ENCODE data around the gene NR6A1. TPM values are rescaled to one million over a fixed set of nuclear protein-coding genes. Genes with fewer than 3 reads are reported as not detected.

The NR6A1 gene
- total and polyA plus RNA-seq, 2 of the 8 experiments (the other 6 are each of a cell fraction or from before 2014, with no cell fraction given): 93.2 to 237 TPM

- H3K14ac ChIP-seq (ENCODE audit: insufficient read length): no peak overlapping the region
- H4K20me1 ChIP-seq (replicated peaks in 1 of 2; ENCODE audit: control insufficient read depth in 1 of 2, insufficient read depth in 2 of 2, low read length in 2 of 2): no peaks in the 10 kb centered on the region
- no peak overlapping the region for H2BK15ac ChIP-seq (ENCODE audit: low read length)
- no peak overlapping the region for H2BK5ac ChIP-seq (ENCODE audit: low read depth, low read length)
- H3K36me3 ChIP-seq (ENCODE audit: control insufficient read depth in 2 of 4, insufficient read depth in 4 of 4, low read length in 3 of 4): no peaks in the 10 kb centered on the region
- no peak overlapping the region for H3K9ac ChIP-seq (replicated peaks in 1 of 4; ENCODE audit: extremely low read depth in 1 of 4, low read depth in 3 of 4, low read length in 3 of 4)
- no peak overlapping the region for H3K18ac ChIP-seq (ENCODE audit: extremely low read depth, low read length)
- no peak overlapping the region for H2AFZ ChIP-seq (ENCODE audit: low read length)
- WGBS, 2 experiments (ENCODE audit: extremely low coverage in 1 of 2, insufficient coverage in 1 of 2, insufficient read length in 1 of 2, insufficient replicate concordance in 2 of 2, low coverage in 1 of 2, low lambda C conversion rate in 2 of 2, missing lambda C conversion rate in 1 of 2): 94% methylated on average over 2 of the region's 2 CpGs; no CpG with 5 or more reads in 1 of the 2 experiments
- DNase-seq (ENCODE audit: low read depth in 1 of 2, low spot score in 2 of 2): no peak
- H3K4ac ChIP-seq (replicated peaks; ENCODE audit: insufficient read length, low read depth, low read length): no peak overlapping the region
- CTCF ChIA-PET (ENCODE audit: partially characterized antibody): interaction anchor here (0.8 to 1.3 kb wide), 5 partner anchors 15 to 109 kb away, joined by 3 read pairs; no protein-coding TSS in a partner anchor
- no peak overlapping the region for H3K4me2 ChIP-seq (ENCODE audit: insufficient read depth in 1 of 2, low read depth in 2 of 2, low read length in 2 of 2)
- no peak overlapping the region for H4K8ac ChIP-seq (ENCODE audit: extremely low read depth, insufficient read depth, low read length)
- H4K91ac ChIP-seq (replicated peaks; ENCODE audit: insufficient read length, low read length): no peak overlapping the region
- H3K4me3 ChIP-seq (ENCODE audit: extremely low read depth in 1 of 4, insufficient read depth in 2 of 4, low read depth in 3 of 4, low read length in 4 of 4): no peak overlapping the region
- no peaks in the 10 kb centered on the region for H3K9me3 ChIP-seq (ENCODE audit: insufficient read depth in 2 of 2, low read depth in 1 of 2, low read length in 1 of 2)
- H2BK20ac ChIP-seq (ENCODE audit: low read length): no peak overlapping the region
- H3K56ac ChIP-seq (replicated peaks; ENCODE audit: insufficient read length, low read depth, low read length): no peak overlapping the region
- H2BK12ac ChIP-seq (ENCODE audit: low read depth, low read length): no peak overlapping the region
- H3K4me1 ChIP-seq (replicated peaks in 1 of 4; ENCODE audit: control insufficient read depth in 3 of 4, insufficient read depth in 4 of 4, low read length in 3 of 4): no peaks in the 10 kb centered on the region; a peak in 2 of 7 replicates
- POLR2A ChIA-PET (ENCODE audit: partially characterized antibody): interaction anchor here (1.4 kb wide), 1 partner anchor 9 kb away, joined by 4 read pairs; no protein-coding TSS in a partner anchor
- no peak overlapping the region for H3K23ac ChIP-seq (ENCODE audit: insufficient read length)
- no peak overlapping the region for H2AK5ac ChIP-seq (ENCODE audit: low read depth, low read length)
- TF ChIP-seq RNF2 (IDR thresholded peaks at IDR 0.05; ENCODE audit: borderline replicate concordance, low read depth, low read length, missing control alignments, poor library complexity, severe bottlenecking) (no peak), MAFK (IDR thresholded peaks at IDR 0.05; ENCODE audit: low read depth, low read length) (no peak), BCL11A (IDR thresholded peaks at IDR 0.05; ENCODE audit: low read depth in 2 of 2, low read length in 2 of 2) (no peak), CHD2 (IDR thresholded peaks at IDR 0.05; ENCODE audit: low read length) (no peak), EGR1 (IDR thresholded peaks at IDR 0.05; ENCODE audit: borderline replicate concordance, low read depth, low read length) (no peak), GABPA (IDR thresholded peaks at IDR 0.05; ENCODE audit: borderline replicate concordance, insufficient read depth, low read length) (no peak), POLR2A (IDR thresholded peaks at IDR 0.05; ENCODE audit: control extremely low read depth in 1 of 2, low read depth in 2 of 2, low read length in 2 of 2) (no peak), POU5F1 (IDR thresholded peaks at IDR 0.05; ENCODE audit: low read depth, low read length) (no peak), BRCA1 (IDR thresholded peaks at IDR 0.05; ENCODE audit: low read depth, low read length) (no peak), TEAD4 (IDR thresholded peaks at IDR 0.05; ENCODE audit: low read depth, low read length) (no peak)
- TF ChIP-seq, protein P1, sequence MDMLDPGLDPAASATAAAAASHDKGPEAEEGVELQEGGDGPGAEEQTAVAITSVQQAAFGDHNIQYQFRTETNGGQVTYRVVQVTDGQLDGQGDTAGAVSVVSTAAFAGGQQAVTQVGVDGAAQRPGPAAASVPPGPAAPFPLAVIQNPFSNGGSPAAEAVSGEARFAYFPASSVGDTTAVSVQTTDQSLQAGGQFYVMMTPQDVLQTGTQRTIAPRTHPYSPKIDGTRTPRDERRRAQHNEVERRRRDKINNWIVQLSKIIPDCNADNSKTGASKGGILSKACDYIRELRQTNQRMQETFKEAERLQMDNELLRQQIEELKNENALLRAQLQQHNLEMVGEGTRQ (IDR thresholded peaks at IDR 0.05; ENCODE audit: low read length): no peak
- peaks cover 0 to 72% of the 10 kb centered on the region in 2 experiments; a peak in 2 of 4 replicates for H3K79me2 ChIP-seq (ENCODE audit: control insufficient read depth in 1 of 2, insufficient read depth in 2 of 2, low read length in 2 of 2)
- no peak overlapping the region for H2BK120ac ChIP-seq (replicated peaks; ENCODE audit: low read depth, low read length)
- no peak for FAIRE-seq
- H3K27me3 ChIP-seq (replicated peaks in 1 of 4; ENCODE audit: control insufficient read depth in 3 of 4, extremely low read depth in 1 of 4, insufficient read depth in 3 of 4, low read length in 3 of 4): no peaks in the 10 kb centered on the region
- no peaks in the 10 kb centered on the region for H3K23me2 ChIP-seq (ENCODE audit: low read depth, low read length)
- no peak overlapping the region for H4K5ac ChIP-seq (ENCODE audit: insufficient read length, low read depth, low read length)
- no peak overlapping the region for H3K27ac ChIP-seq (ENCODE audit: low read depth, low read length)
- no peaks in the 10 kb centered on the region; the same call in 1 of the 2 replicates for H3K79me1 ChIP-seq (ENCODE audit: low read depth, low read length)
Measured at GRCh38 chr9:124602204-124602603, 168.9 kb downstream of the NR6A1 start.

Measured in H1 (cell line).